Activated naive CD4-positive, alpha-beta T cell treated with anti-CD3 and anti-CD28 coated beads, Interleukin-2, amount 10 ng/mL, durations not matched to agents 5 hours and 36 hours (primary cell): ENCODE measurements around the gene TSPYL4. TPM values are rescaled to one million over a fixed set of nuclear protein-coding genes. Genes with fewer than 3 reads are reported as not detected.

Source experiments
- total RNA-seq, 2 experiments: library from RNA; stranded (reverse); gene quantifications; one replicate each; pipeline ENCODE4 v1.2.3, GENCODE V29; 2021

TSPYL4 gene
- 10 to 100 TPM; 15.7 to 16.0 TPM for total RNA-seq

GRCh38 chr6:116253505-116254296, at the start of gene TSPYL4:
TSPYL4 (minus strand) TSS chr6:116254075; CDS start chr6:116254008, 67 bp downstream.

GRCh38 chr6:116279232-116280160, 25.6 kb upstream of the TSPYL4 start, which contains the start of gene TSPYL1:
TSPYL1 (minus strand) TSS chr6:116279930; CDS start chr6:116279830, 100 bp downstream.

Other genes with a start within 250 kb of the TSPYL4 start
- under 1 TPM in 1 of 2 experiments, not detected in 1; 0.02 TPM for gene FRK, start 193.2 kb downstream of the TSPYL4 start, total RNA-seq
- gene NT5DC1, start 153.2 kb downstream of the TSPYL4 start, total RNA-seq = 10 to 100 TPM; 40.4 to 42.2 TPM
- not detected for gene COL10A1, start 127.9 kb downstream of the TSPYL4 start, total RNA-seq
- 10 to 100 TPM; 45.2 to 45.4 TPM for gene TSPYL1, start 25.9 kb upstream of the TSPYL4 start, total RNA-seq
- gene DSE, start 116.9 kb upstream of the TSPYL4 start, total RNA-seq = 1 to 10 TPM; 2.2 to 2.6 TPM
- gene CALHM6, start 207.3 kb upstream of the TSPYL4 start, total RNA-seq = 10 to 100 TPM; 15.8 to 15.9 TPM